DND-41 (cell line): Measurements from ENCODE around the gene PTPN3.

Source experiments
- EZH2 ChIP-seq: IDR thresholded peaks from 3 replicates; pipeline ENCODE4 v1.6.1; 2012; ENCODE audit warnings: borderline replicate concordance, low read depth, mild to moderate bottlenecking, moderate library complexity, low read length, inconsistent platforms; ENCODE audit not compliant: severe bottlenecking
- TF ChIP-seq, protein P1 (sequence below): IDR thresholded peaks from 2 replicates; pipeline ENCODE4 v1.5.1; 2012; ENCODE audit warnings: borderline replicate concordance, low read length, moderate library complexity, mild to moderate bottlenecking; ENCODE audit not compliant: poor library complexity, severe bottlenecking; ENCODE audit errors: extremely low read depth

DNA sequence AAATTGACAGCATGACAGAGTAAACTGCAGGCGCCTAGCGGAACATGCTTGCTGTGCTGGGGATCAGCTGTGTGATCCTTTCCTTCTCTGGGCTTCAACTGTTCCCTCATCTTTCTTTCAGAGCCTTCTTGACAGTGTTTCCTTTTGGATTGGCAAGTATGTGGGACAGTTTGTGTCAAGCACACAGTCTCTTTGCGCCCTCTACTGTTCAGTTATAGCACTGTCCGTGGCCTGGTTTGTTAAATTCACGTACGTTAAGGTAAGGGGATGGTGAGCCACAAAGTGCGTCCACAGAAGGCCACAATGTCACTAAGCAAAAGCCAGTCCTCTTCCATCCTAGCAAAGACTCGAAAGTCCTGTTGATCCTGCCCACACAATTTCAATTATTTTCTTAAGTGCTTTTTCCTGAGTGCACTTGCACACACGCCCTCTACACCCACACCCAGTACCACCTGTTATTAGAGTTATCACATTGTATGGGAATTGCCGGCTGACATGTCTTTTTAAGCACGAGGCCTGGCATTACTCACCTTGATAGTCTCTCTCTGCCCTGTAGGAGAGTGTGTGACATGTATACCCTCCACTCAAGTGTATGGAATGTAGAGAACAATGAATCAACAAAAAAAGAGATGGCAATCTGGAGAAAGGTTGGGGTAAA, 22.5 kb upstream of the PTPN3 start:
- TF ChIP-seq, protein P1, sequence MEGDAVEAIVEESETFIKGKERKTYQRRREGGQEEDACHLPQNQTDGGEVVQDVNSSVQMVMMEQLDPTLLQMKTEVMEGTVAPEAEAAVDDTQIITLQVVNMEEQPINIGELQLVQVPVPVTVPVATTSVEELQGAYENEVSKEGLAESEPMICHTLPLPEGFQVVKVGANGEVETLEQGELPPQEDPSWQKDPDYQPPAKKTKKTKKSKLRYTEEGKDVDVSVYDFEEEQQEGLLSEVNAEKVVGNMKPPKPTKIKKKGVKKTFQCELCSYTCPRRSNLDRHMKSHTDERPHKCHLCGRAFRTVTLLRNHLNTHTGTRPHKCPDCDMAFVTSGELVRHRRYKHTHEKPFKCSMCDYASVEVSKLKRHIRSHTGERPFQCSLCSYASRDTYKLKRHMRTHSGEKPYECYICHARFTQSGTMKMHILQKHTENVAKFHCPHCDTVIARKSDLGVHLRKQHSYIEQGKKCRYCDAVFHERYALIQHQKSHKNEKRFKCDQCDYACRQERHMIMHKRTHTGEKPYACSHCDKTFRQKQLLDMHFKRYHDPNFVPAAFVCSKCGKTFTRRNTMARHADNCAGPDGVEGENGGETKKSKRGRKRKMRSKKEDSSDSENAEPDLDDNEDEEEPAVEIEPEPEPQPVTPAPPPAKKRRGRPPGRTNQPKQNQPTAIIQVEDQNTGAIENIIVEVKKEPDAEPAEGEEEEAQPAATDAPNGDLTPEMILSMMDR: peak; percentile 91
- no peak for TF ChIP-seq EZH2
